GM12878 (cell line): ENCODE measurements around the gene STXBP5. TPM values are rescaled to one million over a fixed set of nuclear protein-coding genes. Genes with fewer than 3 reads are reported as not detected.

Experiments used
- ATAC-seq: fragments of 200-7000 bp; cut with Tn5 transposase; 3 replicates; pipeline ENCODE4 v1.9.1; 2020; ENCODE audit warnings: mild to moderate bottlenecking, moderate library complexity
- BruUV-seq: library from RNA; stranded (reverse); fragments of 400-500 nt; replicated peaks from 2 replicates; lab custom pipeline; 2021; lab: Mats Ljungman, UMichigan
- CTCF ChIA-PET: fragments of 300-600 bp; sonication (Branson Sonifier 250); formaldehyde crosslinking; extraction: SDS; loops from one replicate; lab custom pipeline; 2021; ENCODE audit warnings: inconsistent platforms; lab: Yijun Ruan, JAX
- POLR2A ChIA-PET: fragments of 350-600 bp; formaldehyde crosslinking; extraction: SDS; loops from one replicate; lab custom pipeline; 2021; ENCODE audit warnings: inconsistent platforms; lab: Charles Lee
- RAD21 ChIA-PET: fragments of 300-600 bp; sonication (Branson Sonifier 250); formaldehyde crosslinking; loops from one replicate; lab custom pipeline; 2023; ENCODE audit warnings: antibody characterized with exemption; ENCODE audit not compliant: unreplicated experiment; lab: Charles Lee
- SMC1A ChIA-PET: fragments of 300-600 bp; sonication (Branson Sonifier 250); formaldehyde crosslinking; loops from one replicate; lab custom pipeline; 2023; ENCODE audit not compliant: unreplicated experiment, uncharacterized antibody; lab: Charles Lee
- DNase-seq: peaks from one replicate; pipeline ENCODE4 v3.0.0-alpha.2; 2011; ENCODE audit warnings: low read depth, low spot score
- FAIRE-seq: peaks from 3 replicates; lab custom pipeline; 2011; peaks lifted over from hg19 to GRCh38; lab: Jason Lieb, UNC
- H2AFZ ChIP-seq: 2 replicates; pipeline ENCODE4 v1.6.0; 2011; ENCODE audit warnings: low read depth, low read length, control low read depth; ENCODE audit not compliant: control insufficient read depth
- H3K27ac ChIP-seq: 2 replicates; pipeline ENCODE4 v1.5.1; 2011; ENCODE audit warnings: control low read depth; ENCODE audit not compliant: control insufficient read depth, insufficient read depth
- H3K27me3 ChIP-seq, 2 experiments: replicated peaks in 1 of 2; 2 replicates each; pipeline versions ENCODE4 v1.6.0 to v1.6.1; 2011; ENCODE audit warnings: low read length in 1 of 2; ENCODE audit not compliant: control insufficient read depth in 2 of 2, insufficient read depth in 2 of 2
- H3K36me3 ChIP-seq, 2 experiments: 2 replicates each; pipeline ENCODE4 v1.5.1; 2011; ENCODE audit warnings: low read length in 1 of 2; ENCODE audit not compliant: control insufficient read depth in 2 of 2, insufficient read depth in 2 of 2
- H3K4me1 ChIP-seq: 2 replicates; pipeline ENCODE4 v1.6.1; 2011; ENCODE audit warnings: mild to moderate bottlenecking, low read length, moderate library complexity, mixed read lengths; ENCODE audit not compliant: control insufficient read depth, insufficient read depth
- H3K4me2 ChIP-seq: 2 replicates; pipeline ENCODE4 v1.6.0; 2011; ENCODE audit warnings: control low read depth; ENCODE audit not compliant: control insufficient read depth, insufficient read depth
- H3K4me3 ChIP-seq: fragments of 200-600 bp; sonication (generic); 2 replicates; pipeline ENCODE4 v1.5.1; 2016
- H3K79me2 ChIP-seq: 2 replicates; pipeline ENCODE4 v1.6.0; 2011; ENCODE audit warnings: low read length; ENCODE audit not compliant: control insufficient read depth, insufficient read depth
- H3K9ac ChIP-seq: 2 replicates; pipeline ENCODE4 v1.8.0; 2011; ENCODE audit warnings: low read length, control low read depth, mixed read lengths; ENCODE audit not compliant: control insufficient read depth, insufficient read depth
- H3K9me3 ChIP-seq: replicated peaks from 3 replicates; pipeline ENCODE4 v1.5.1; 2011; ENCODE audit warnings: mild to moderate bottlenecking, low read length; ENCODE audit not compliant: control insufficient read depth, insufficient read depth
- H4K20me1 ChIP-seq: 2 replicates; pipeline ENCODE4 v1.6.0; 2011; ENCODE audit not compliant: control insufficient read depth, insufficient read depth
- CHD2 ChIP-seq: IDR thresholded peaks from 2 replicates; pipeline ENCODE4 v1.6.1; 2011; ENCODE audit warnings: low read depth, low read length, improper control_type of control experiment, borderline replicate concordance
- NR2C1 ChIP-seq: fragments of 450-650 bp; IDR thresholded peaks from 2 replicates; pipeline ENCODE4 v1.6.1; 2017; ENCODE audit warnings: antibody characterized with exemption, mild to moderate bottlenecking, moderate library complexity
- NRF1 ChIP-seq: conservative IDR thresholded peaks from 2 replicates; pipeline ENCODE4 v1.6.1; 2011; ENCODE audit warnings: mild to moderate bottlenecking, low read depth, low read length, improper control_type of control experiment
- STAT3 ChIP-seq: IDR thresholded peaks from 2 replicates; pipeline ENCODE4 v1.6.1; 2011; ENCODE audit warnings: low read depth, low read length, improper control_type of control experiment
- WGBS: methylation state at CpG from one replicate; pipeline ENCODE4 v1.1.6; 2016; ENCODE audit warnings: low lambda C conversion rate; ENCODE audit not compliant: insufficient replicate concordance, insufficient coverage; ENCODE audit errors: missing lambda C conversion rate; 5-methylcytosine and 5-hydroxymethylcytosine counted together
- in situ Hi-C: fragments of 300-500 bp; cut with MboI; formaldehyde crosslinking; loops from 9 replicates; pipeline ENCODE4 v1.14.3; 2018; ENCODE audit warnings: mixed read lengths
- intact Hi-C: fragments of 100-400 bp; cut with micrococcal nuclease; formaldehyde crosslinking; loops from one replicate; pipeline ENCODE4 v1.14.2; 2022; ENCODE audit not compliant: unreplicated experiment
- polyA plus RNA-seq, 11 experiments: library from polyadenylated mRNA; depleted of rRNA in 4 of 11; unstranded in 6 of 11; stranded (reverse) in 5 of 11; fragments of >200 nt; fragmentation: Nextera tagmentation in 4 of 11; fragmentation: Illumina TruSeq in 1 of 11; extraction: Ambion mirVana in 4 of 11; extraction: Trizol in 1 of 11; gene quantifications; 1 replicate in 1 of 11; 2 replicates in 10 of 11; pipeline versions ENCODE4 v1.2.1 to v1.2.3, GENCODE V29; 2011 to 2016; ENCODE audit warnings: inconsistent platforms in 2 of 11, missing spikeins in 2 of 11, low read depth in 1 of 11
- total RNA-seq, 4 experiments: library from RNA; depleted of rRNA in 3 of 4; stranded (reverse); fragments of >200 nt in 3 of 4; fragmentation: Illumina TruSeq in 1 of 4; extraction: Trizol in 1 of 4; gene quantifications; 2 replicates each; pipeline versions ENCODE4 v1.2.1 to v1.2.3, GENCODE V29; 2013 to 2021
- TF ChIP-seq, protein P1 (sequence below): IDR thresholded peaks from 2 replicates; pipeline ENCODE4 v1.6.1; 2011; ENCODE audit warnings: borderline replicate concordance, low read depth, mild to moderate bottlenecking, moderate library complexity, low read length; ENCODE audit not compliant: insufficient read depth, poor library complexity, severe bottlenecking
- TF ChIP-seq, protein P2 (sequence below): IDR thresholded peaks from 2 replicates; pipeline ENCODE4 v1.6.1; 2012; ENCODE audit warnings: low read depth, low read length, improper control_type of control experiment
- TF ChIP-seq, protein P3 (sequence below), 3 experiments: IDR thresholded peaks in 2 of 3; conservative IDR thresholded peaks in 1 of 3; 2 replicates each; pipeline ENCODE4 v1.5.1; 2011; ENCODE audit warnings: low read depth in 3 of 3, low read length in 3 of 3, mild to moderate bottlenecking in 3 of 3, control low read depth in 2 of 3, moderate library complexity in 2 of 3, inconsistent platforms in 1 of 3, mixed read lengths in 1 of 3; ENCODE audit not compliant: control insufficient read depth in 2 of 3, insufficient read depth in 1 of 3; ENCODE audit errors: extremely low read depth in 1 of 3

The STXBP5 gene
- total and polyA plus RNA-seq, 10 of the 15 experiments (the other 5 are each of a cell fraction or from before 2014, with no cell fraction given), result 1.4 to 13.2 (median 8.4) TPM

DNA sequence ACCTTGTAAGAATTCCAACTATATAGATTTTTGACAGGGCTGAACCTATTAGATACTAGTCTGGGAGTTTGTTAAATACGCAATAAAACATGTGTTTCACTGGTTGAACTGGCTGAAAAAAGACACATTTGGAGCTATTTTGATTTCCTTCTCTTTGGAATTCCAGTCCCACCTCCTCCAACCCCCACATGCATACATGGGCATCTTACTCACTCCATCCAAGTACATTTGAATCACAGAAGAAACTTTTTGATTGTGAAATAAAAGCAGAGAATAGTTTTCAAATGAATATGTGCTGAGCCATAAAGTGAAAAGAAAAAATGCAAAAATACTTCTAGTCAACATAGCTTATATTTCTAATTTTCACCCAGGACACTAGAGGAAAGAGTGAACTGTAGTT, 33.9 kb upstream of the STXBP5 start:
- 83% methylated on average over 1 of the region's 1 CpG for WGBS
- Histone ChIP-seq H3K27ac (no peak overlapping the region), H3K36me3 (no peaks in the 10 kb centered on the region), H4K20me1 (no peaks in the 10 kb centered on the region), H3K4me2 (no peak overlapping the region), H3K4me3 (no peak overlapping the region), H3K4me1 (no peaks in the 10 kb centered on the region), H3K79me2 (no peaks in the 10 kb centered on the region), H3K9me3 (no peaks in the 10 kb centered on the region), H3K27me3 (no peaks in the 10 kb centered on the region), H3K9ac (no peak overlapping the region), H2AFZ (no peak overlapping the region)
- ChIA-PET RAD21 (no interaction called here), CTCF (no interaction called here), POLR2A (no interaction called here), SMC1A (interaction anchor here (1.2 kb wide), 1 partner anchor 21 kb away, joined by 3 read pairs; no protein-coding TSS in a partner anchor)
- ATAC-seq (no peak), DNase-seq (no peak), FAIRE-seq (no peak)
- intact Hi-C loops, result no loop called here
- TF ChIP-seq, protein P1, sequence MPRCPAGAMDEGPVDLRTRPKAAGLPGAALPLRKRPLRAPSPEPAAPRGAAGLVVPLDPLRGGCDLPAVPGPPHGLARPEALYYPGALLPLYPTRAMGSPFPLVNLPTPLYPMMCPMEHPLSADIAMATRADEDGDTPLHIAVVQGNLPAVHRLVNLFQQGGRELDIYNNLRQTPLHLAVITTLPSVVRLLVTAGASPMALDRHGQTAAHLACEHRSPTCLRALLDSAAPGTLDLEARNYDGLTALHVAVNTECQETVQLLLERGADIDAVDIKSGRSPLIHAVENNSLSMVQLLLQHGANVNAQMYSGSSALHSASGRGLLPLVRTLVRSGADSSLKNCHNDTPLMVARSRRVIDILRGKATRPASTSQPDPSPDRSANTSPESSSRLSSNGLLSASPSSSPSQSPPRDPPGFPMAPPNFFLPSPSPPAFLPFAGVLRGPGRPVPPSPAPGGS, result no peak
- TF ChIP-seq, protein P2, sequence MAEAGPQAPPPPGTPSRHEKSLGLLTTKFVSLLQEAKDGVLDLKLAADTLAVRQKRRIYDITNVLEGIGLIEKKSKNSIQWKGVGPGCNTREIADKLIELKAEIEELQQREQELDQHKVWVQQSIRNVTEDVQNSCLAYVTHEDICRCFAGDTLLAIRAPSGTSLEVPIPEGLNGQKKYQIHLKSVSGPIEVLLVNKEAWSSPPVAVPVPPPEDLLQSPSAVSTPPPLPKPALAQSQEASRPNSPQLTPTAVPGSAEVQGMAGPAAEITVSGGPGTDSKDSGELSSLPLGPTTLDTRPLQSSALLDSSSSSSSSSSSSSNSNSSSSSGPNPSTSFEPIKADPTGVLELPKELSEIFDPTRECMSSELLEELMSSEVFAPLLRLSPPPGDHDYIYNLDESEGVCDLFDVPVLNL, result no peak
- TF ChIP-seq NRF1, result no peak
- TF ChIP-seq CHD2, result no peak
- TF ChIP-seq STAT3, result no peak
- TF ChIP-seq, protein P3, sequence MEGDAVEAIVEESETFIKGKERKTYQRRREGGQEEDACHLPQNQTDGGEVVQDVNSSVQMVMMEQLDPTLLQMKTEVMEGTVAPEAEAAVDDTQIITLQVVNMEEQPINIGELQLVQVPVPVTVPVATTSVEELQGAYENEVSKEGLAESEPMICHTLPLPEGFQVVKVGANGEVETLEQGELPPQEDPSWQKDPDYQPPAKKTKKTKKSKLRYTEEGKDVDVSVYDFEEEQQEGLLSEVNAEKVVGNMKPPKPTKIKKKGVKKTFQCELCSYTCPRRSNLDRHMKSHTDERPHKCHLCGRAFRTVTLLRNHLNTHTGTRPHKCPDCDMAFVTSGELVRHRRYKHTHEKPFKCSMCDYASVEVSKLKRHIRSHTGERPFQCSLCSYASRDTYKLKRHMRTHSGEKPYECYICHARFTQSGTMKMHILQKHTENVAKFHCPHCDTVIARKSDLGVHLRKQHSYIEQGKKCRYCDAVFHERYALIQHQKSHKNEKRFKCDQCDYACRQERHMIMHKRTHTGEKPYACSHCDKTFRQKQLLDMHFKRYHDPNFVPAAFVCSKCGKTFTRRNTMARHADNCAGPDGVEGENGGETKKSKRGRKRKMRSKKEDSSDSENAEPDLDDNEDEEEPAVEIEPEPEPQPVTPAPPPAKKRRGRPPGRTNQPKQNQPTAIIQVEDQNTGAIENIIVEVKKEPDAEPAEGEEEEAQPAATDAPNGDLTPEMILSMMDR (IDR thresholded peaks at IDR 0.05 in 2 of 3, conservative IDR thresholded peaks at IDR 0.05 in 1 of 3; ENCODE audit: control insufficient read depth in 2 of 3, extremely low read depth in 1 of 3, insufficient read depth in 1 of 3, low read depth in 3 of 3, low read length in 3 of 3), result no peak
- no peak for TF ChIP-seq NR2C1
- in situ Hi-C loops, result no loop called here
- BruUV-seq, result no TSS peak
